ENCODE data around the gene GPR61.

- TF ChIP-seq CTCF (optimal IDR thresholded peaks at IDR 0.05 in 1 of 3, IDR thresholded peaks at IDR 0.05 in 1 of 3, conservative IDR thresholded peaks at IDR 0.05 in 1 of 3; ENCODE audit: extremely low read depth in 1 of 3, insufficient read depth in 2 of 3, low read length in 3 of 3) (no peak), EZH2 (IDR thresholded peaks at IDR 0.05; ENCODE audit: low read length) (no peak)
Observed at GRCh38 chr1:109564194-109564878, 24.7 kb downstream of the GPR61 start.

Data from keratinocyte (primary cell).